Thyroid gland (tissue), 4 donors: ENCODE data around the gene CACTIN. TPM values are rescaled to one million over a fixed set of nuclear protein-coding genes. Genes with fewer than 3 reads are reported as not detected.

Experiments
- DNase-seq, 2 donors: peaks; one replicate each; pipeline ENCODE4 v3.0.0-alpha.2; 2019
- H3K27ac ChIP-seq, 3 donors: fragments of 200-600 bp; sonication (generic); 1 replicate in 2 of 3; 2 replicates in 1 of 3; pipeline ENCODE4 v1.5.1; 2016 to 2019; ENCODE audit warnings: mild to moderate bottlenecking in 1 of 3, moderate library complexity in 1 of 3
- H3K27me3 ChIP-seq: fragments of 200-600 bp; sonication (generic); one replicate; pipeline ENCODE4 v1.5.1; 2019
- H3K36me3 ChIP-seq, 2 donors: fragments of 200-600 bp; sonication (generic); one replicate each; pipeline ENCODE4 v1.5.1; 2016 to 2019
- H3K4me1 ChIP-seq, 2 donors: fragments of 200-600 bp; sonication (generic); one replicate each; pipeline ENCODE4 v1.5.1; 2017 to 2019
- H3K4me3 ChIP-seq, 3 donors: fragments of 200-600 bp; sonication (generic); replicated peaks in 1 of 3; 1 replicate in 2 of 3; 2 replicates in 1 of 3; pipeline ENCODE4 v1.5.1; 2016; ENCODE audit warnings: mild to moderate bottlenecking in 1 of 3
- H3K9me3 ChIP-seq: fragments of 200-600 bp; sonication (generic); one replicate; pipeline ENCODE4 v1.5.1; 2017
- POLR2A ChIP-seq, 2 donors: fragments of 450-650 bp; IDR thresholded peaks; one replicate each; pipeline ENCODE4 v1.6.1; 2017; ENCODE audit warnings: antibody characterized with exemption in 2 of 2, mild to moderate bottlenecking in 2 of 2, moderate library complexity in 1 of 2
- WGBS, 2 donors: methylation state at CpG; one replicate each; pipeline ENCODE4 v1.1.5; 2017; 5-methylcytosine and 5-hydroxymethylcytosine counted together
- intact Hi-C: fragments of 100-400 bp; cut with DNase I; formaldehyde crosslinking; loops from one replicate; pipeline ENCODE4 v1.15.1; 2023
- total RNA-seq, 4 donors: library from RNA; depleted of rRNA; stranded (reverse); fragments of >200 nt; gene quantifications; one replicate each; pipeline ENCODE4 v1.2.3, GENCODE V29; 2016
- TF ChIP-seq, protein P1 (sequence below), 6 experiments: fragments of 200-600 bp in 3 of 6; fragments of 450-650 bp in 3 of 6; sonication (generic) in 3 of 6; IDR thresholded peaks; one replicate each; pipeline ENCODE4 v1.5.1; 2016 to 2019; ENCODE audit warnings: antibody characterized with exemption in 6 of 6, mild to moderate bottlenecking in 2 of 6, inconsistent platforms in 1 of 6, moderate library complexity in 1 of 6

Gene CACTIN
- total RNA-seq, 4 donors from 2014 or later = 18.8 to 30.6 (median 24.5) TPM

DNA sequence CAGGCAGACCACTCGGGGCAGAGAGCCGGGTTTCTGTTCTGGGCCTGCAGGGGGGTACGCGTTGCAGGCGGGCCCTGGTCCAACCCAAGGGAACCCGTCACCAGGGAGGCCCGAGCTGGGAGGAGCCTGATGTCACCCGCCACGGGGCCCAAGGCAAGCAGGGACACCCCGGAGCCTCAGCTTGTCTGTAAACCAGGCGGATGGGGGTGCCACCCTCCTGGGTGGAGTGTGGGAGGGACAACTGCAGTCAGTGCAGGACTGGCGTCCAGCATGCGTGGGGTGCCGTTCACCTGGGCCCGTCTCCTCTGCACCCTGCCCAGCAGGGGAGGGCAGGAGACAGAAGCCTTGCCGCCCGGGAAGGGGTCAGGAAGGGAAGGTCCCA, 7.0 kb downstream of the CACTIN start:
- H3K4me3 ChIP-seq = no peak overlapping the region
- DNase-seq = no peak
- no peaks in the 10 kb centered on the region for H3K9me3 ChIP-seq
- peaks cover 0 to 5% of the 10 kb centered on the region in 2 donors for H3K4me1 ChIP-seq
- TF ChIP-seq POLR2A (IDR thresholded peaks at IDR 0.05) = no peak
- TF ChIP-seq, protein P1, sequence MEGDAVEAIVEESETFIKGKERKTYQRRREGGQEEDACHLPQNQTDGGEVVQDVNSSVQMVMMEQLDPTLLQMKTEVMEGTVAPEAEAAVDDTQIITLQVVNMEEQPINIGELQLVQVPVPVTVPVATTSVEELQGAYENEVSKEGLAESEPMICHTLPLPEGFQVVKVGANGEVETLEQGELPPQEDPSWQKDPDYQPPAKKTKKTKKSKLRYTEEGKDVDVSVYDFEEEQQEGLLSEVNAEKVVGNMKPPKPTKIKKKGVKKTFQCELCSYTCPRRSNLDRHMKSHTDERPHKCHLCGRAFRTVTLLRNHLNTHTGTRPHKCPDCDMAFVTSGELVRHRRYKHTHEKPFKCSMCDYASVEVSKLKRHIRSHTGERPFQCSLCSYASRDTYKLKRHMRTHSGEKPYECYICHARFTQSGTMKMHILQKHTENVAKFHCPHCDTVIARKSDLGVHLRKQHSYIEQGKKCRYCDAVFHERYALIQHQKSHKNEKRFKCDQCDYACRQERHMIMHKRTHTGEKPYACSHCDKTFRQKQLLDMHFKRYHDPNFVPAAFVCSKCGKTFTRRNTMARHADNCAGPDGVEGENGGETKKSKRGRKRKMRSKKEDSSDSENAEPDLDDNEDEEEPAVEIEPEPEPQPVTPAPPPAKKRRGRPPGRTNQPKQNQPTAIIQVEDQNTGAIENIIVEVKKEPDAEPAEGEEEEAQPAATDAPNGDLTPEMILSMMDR (IDR thresholded peaks at IDR 0.05) = no peak
- intact Hi-C loops = loop anchor here (2.0 kb wide), 2 partner anchors 43 to 75 kb away; no protein-coding TSS in a partner anchor
- H3K36me3 ChIP-seq = peaks cover 0 to 9% of the 10 kb centered on the region in 2 donors
- 90 to 95% methylated on average over 6 to 15 of the region's 17 CpGs for WGBS, 2 donors
- no peak overlapping the region for H3K27ac ChIP-seq
- H3K27me3 ChIP-seq = no peaks in the 10 kb centered on the region

- Histone ChIP-seq H3K4me1 (no peaks in the 10 kb centered on the region), H3K27ac (no peak overlapping the region), H3K4me3 (no peak overlapping the region), H3K36me3 (peaks cover 0 to 9% of the 10 kb centered on the region in 2 donors), H3K9me3 (no peaks in the 10 kb centered on the region), H3K27me3 (no peaks in the 10 kb centered on the region)
- DNase-seq = no peak
- intact Hi-C loops = loop anchor here (2.0 kb wide), 1 partner anchor 74 kb away; no protein-coding TSS in a partner anchor
- TF ChIP-seq, protein P1 (IDR thresholded peaks at IDR 0.05) = no peak
- no peak for TF ChIP-seq POLR2A (IDR thresholded peaks at IDR 0.05)
- WGBS, 2 donors = 91 to 93% methylated on average over 18 to 19 of the region's 31 CpGs
Measured at GRCh38 chr19:3618811-3619630, 7.6 kb downstream of the CACTIN start.

GRCh38 chr19:3618144-3618810, 8.3 kb downstream of the CACTIN start:
- 48 to 73% methylated on average over 5 to 22 of the region's 31 CpGs for WGBS, 2 donors
- no peaks in the 10 kb centered on the region for H3K9me3 ChIP-seq
- no peak overlapping the region for H3K4me3 ChIP-seq
- DNase-seq = peak; percentile 39 to 40
- no peaks in the 10 kb centered on the region for H3K27me3 ChIP-seq
- no peak overlapping the region for H3K27ac ChIP-seq
- TF ChIP-seq, protein P1 (IDR thresholded peaks at IDR 0.05) = peak; percentile 58 to 90 (median 70)
- TF ChIP-seq POLR2A (IDR thresholded peaks at IDR 0.05) = no peak
- H3K36me3 ChIP-seq = peaks cover 0 to 9% of the 10 kb centered on the region in 2 donors
- intact Hi-C loops = loop anchor here (2.0 kb wide), 1 partner anchor 73 kb away; no protein-coding TSS in a partner anchor
- H3K4me1 ChIP-seq = no peaks in the 10 kb centered on the region

GRCh38 chr19:3617463-3617862, 9.1 kb downstream of the CACTIN start:
- WGBS, 2 donors = 71 to 75% methylated on average over 15 to 16 of the region's 19 CpGs
- Histone ChIP-seq H3K27ac (peak overlapping the region in 1 of 3 donors; percentile 36), H3K4me3 (no peak overlapping the region), H3K9me3 (no peaks in the 10 kb centered on the region), H3K27me3 (no peaks in the 10 kb centered on the region), H3K36me3 (peaks cover 6 to 15% of the 10 kb centered on the region in 2 donors), H3K4me1 (no peaks in the 10 kb centered on the region)
- no peak for TF ChIP-seq POLR2A (IDR thresholded peaks at IDR 0.05)
- TF ChIP-seq, protein P1 (IDR thresholded peaks at IDR 0.05) = no peak
- no peak for DNase-seq
- intact Hi-C loops = no loop called here
